ENCODE results near the gene MUSTN1.

Gene MUSTN1

DNA sequence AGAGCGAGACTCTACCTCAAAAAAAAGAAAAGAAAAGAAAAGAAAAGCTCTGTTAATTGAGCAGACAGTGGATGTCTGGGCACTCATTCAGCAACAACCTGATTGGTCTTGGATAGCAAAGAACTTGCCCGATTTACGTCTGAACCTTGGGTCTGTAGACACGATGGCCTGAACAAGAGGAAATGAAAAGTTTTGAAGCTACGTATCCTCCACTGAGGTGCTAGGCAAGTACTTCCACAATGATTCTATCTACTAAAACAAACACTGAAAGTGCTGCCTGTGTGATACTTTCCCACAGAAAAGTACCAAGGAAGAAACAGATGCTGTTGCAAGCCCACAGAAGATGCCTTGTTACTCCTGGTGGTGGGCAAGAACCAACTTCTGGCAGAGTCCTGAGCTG, 21.8 kb upstream of the MUSTN1 start:
- Histone ChIP-seq H3K4me3 (ENCODE audit: insufficient read depth, low read depth, low read length) (no peak overlapping the region), H3K4me1 (ENCODE audit: control insufficient read depth, insufficient read depth, low read length) (peaks cover 5% of the 10 kb centered on the region), H3K9me3 (ENCODE audit: control insufficient read depth, low read length) (no peaks in the 10 kb centered on the region), H3K27ac (ENCODE audit: insufficient read depth, low read depth, low read length, poor library complexity, severe bottlenecking) (no peak overlapping the region), H3K36me3 (ENCODE audit: control insufficient read depth, insufficient read depth, low read length) (no peaks in the 10 kb centered on the region), H3K27me3 (ENCODE audit: control insufficient read depth, insufficient read depth, low read length, poor library complexity, severe bottlenecking) (no peaks in the 10 kb centered on the region)
- 91 to 94% methylated on average over 5 of the region's 5 CpGs for WGBS, 2 experiments

DNA sequence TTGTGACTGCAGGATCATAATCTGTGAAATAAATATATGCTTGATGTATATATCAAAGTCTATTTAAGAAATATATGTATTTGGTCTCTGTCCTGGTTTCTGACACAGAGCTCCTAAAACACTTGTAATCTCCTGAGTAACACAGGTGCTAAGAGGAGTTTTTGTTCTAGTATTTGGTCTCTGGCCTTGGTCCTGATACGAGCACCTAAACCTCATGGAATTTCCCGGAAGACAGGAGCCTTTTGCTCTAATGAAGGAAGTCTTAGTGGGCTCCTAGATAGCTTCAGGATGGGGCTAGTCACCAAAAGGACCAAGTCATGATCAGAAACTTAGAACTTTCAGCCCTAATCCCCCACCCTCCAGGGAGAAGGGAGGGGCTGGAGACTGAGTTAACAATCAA, 19.2 kb upstream of the MUSTN1 start:
- Histone ChIP-seq H3K9me3 (ENCODE audit: control insufficient read depth, low read length) (no peaks in the 10 kb centered on the region), H3K27me3 (ENCODE audit: control insufficient read depth, insufficient read depth, low read length, poor library complexity, severe bottlenecking) (no peaks in the 10 kb centered on the region), H3K27ac (ENCODE audit: insufficient read depth, low read depth, low read length, poor library complexity, severe bottlenecking) (no peak overlapping the region), H3K4me3 (ENCODE audit: insufficient read depth, low read depth, low read length) (no peak overlapping the region), H3K4me1 (ENCODE audit: control insufficient read depth, insufficient read depth, low read length) (no peaks in the 10 kb centered on the region), H3K36me3 (ENCODE audit: control insufficient read depth, insufficient read depth, low read length) (peaks cover 5% of the 10 kb centered on the region)
- 92 to 100% methylated on average over 2 of the region's 2 CpGs for WGBS, 2 experiments

DNA sequence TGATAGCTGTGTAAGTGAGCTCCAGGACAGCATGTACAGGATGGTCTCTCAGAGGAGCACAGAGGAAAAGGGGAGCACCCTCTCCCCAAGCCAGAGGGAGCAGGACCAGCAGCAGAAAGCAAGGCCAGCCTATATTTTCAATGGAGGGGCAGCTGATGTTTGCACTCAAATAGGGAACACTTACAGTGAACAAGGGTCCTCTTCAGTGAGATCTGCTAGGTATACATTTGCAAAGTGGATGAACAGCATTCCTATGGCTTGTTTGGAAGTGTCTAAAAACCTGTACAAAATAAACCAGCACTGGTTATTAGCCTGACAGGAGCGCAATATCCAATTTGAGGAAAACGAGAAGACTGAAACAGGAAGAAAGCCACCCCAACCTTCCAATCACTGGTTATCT, 17.6 kb upstream of the MUSTN1 start:
- H3K27me3 ChIP-seq (ENCODE audit: control insufficient read depth, insufficient read depth, low read length, poor library complexity, severe bottlenecking), result no peaks in the 10 kb centered on the region
- 96% methylated on average over 2 of the region's 2 CpGs for WGBS, 2 experiments

DNA sequence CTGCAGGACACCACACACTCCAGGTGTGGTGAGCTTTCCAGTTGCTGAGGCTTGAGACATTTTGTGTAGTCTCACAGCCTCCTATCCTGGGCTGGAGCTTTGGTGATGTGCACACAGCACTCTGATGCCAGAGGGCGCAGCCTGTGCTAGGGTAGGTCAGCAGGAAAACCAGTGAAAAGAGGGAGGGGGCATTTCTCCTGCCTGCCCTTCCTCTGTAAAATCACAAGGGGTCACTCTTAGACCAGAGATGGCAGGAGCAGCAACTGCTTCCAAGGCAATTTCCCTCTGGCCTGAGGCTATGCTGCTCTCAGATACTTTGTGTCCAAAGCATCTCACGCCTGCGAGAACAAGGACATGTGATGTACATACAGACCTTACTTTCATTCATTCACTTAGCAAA, 16.5 kb upstream of the MUSTN1 start:
- Histone ChIP-seq H3K9me3 (ENCODE audit: control insufficient read depth, low read length) (no peaks in the 10 kb centered on the region), H3K4me1 (ENCODE audit: control insufficient read depth, insufficient read depth, low read length) (no peaks in the 10 kb centered on the region), H3K36me3 (ENCODE audit: control insufficient read depth, insufficient read depth, low read length) (peaks cover 19% of the 10 kb centered on the region), H3K27me3 (ENCODE audit: control insufficient read depth, insufficient read depth, low read length, poor library complexity, severe bottlenecking) (no peaks in the 10 kb centered on the region), H3K4me3 (ENCODE audit: insufficient read depth, low read depth, low read length) (no peak overlapping the region), H3K27ac (ENCODE audit: insufficient read depth, low read depth, low read length, poor library complexity, severe bottlenecking) (no peak overlapping the region)
- 70 to 71% methylated on average over 3 of the region's 3 CpGs for WGBS, 2 experiments

More for the DNA sequence above, 17.6 kb upstream of the MUSTN1 start:
- no peaks in the 10 kb centered on the region for H3K4me1 ChIP-seq (ENCODE audit: control insufficient read depth, insufficient read depth, low read length)
- H3K36me3 ChIP-seq (ENCODE audit: control insufficient read depth, insufficient read depth, low read length), result peaks cover 19% of the 10 kb centered on the region
- no peaks in the 10 kb centered on the region for H3K9me3 ChIP-seq (ENCODE audit: control insufficient read depth, low read length)
- no peak overlapping the region for H3K27ac ChIP-seq (ENCODE audit: insufficient read depth, low read depth, low read length, poor library complexity, severe bottlenecking)
- no peak overlapping the region for H3K4me3 ChIP-seq (ENCODE audit: insufficient read depth, low read depth, low read length)

DNA sequence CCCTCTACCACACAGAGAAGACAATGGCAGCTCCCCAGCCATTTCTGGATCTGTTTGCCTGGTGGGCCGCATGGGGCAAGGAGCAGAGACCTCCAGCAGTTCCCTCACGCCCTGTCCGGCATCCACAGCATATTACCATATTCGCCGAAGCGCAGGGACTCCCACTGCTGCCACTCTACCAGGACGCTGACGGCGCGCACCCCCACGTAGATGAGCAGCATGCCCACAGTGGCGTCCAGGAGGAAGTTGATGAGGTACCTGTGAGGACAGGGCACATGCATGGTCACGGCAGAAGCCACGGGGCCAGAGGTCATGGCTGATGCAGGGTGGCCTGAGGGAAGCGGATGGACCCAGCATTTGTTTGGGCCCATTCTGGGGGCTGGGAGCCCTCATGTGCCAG, 14.8 kb upstream of the MUSTN1 start:
- Histone ChIP-seq H3K9me3 (ENCODE audit: control insufficient read depth, low read length) (no peaks in the 10 kb centered on the region), H3K4me3 (ENCODE audit: insufficient read depth, low read depth, low read length) (no peak overlapping the region), H3K27me3 (ENCODE audit: control insufficient read depth, insufficient read depth, low read length, poor library complexity, severe bottlenecking) (no peaks in the 10 kb centered on the region), H3K36me3 (ENCODE audit: control insufficient read depth, insufficient read depth, low read length) (peaks cover 19% of the 10 kb centered on the region), H3K27ac (ENCODE audit: insufficient read depth, low read depth, low read length, poor library complexity, severe bottlenecking) (no peak overlapping the region), H3K4me1 (ENCODE audit: control insufficient read depth, insufficient read depth, low read length) (no peaks in the 10 kb centered on the region)
- WGBS, 2 experiments, result 97 to 98% methylated on average over 15 of the region's 15 CpGs

DNA sequence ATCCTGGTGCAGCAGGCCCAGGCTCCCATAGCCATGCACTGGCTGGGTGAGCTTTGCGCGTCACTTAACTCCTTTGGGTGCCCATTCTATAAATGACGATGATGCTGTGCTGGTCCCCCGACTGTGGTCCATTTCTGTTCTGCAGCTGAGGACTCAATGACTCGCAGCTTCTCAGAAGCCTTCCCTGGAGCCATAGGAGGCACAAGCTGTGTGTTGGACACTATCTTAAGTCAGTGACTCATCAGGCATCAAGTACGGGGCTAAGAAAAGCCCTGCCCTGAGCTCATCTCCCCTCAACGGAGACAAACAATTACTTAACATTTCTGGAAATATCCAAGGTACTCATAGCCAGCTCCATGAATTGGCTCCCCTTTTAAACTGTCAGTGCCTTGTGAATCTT, 13.8 kb upstream of the MUSTN1 start:
- WGBS, 2 experiments, result 80 to 82% methylated on average over 7 of the region's 7 CpGs
- Histone ChIP-seq H3K4me3 (ENCODE audit: insufficient read depth, low read depth, low read length) (no peak overlapping the region), H3K27me3 (ENCODE audit: control insufficient read depth, insufficient read depth, low read length, poor library complexity, severe bottlenecking) (no peaks in the 10 kb centered on the region), H3K27ac (ENCODE audit: insufficient read depth, low read depth, low read length, poor library complexity, severe bottlenecking) (no peak overlapping the region), H3K9me3 (ENCODE audit: control insufficient read depth, low read length) (no peaks in the 10 kb centered on the region), H3K4me1 (ENCODE audit: control insufficient read depth, insufficient read depth, low read length) (peaks cover 4% of the 10 kb centered on the region), H3K36me3 (ENCODE audit: control insufficient read depth, insufficient read depth, low read length) (peaks cover 19% of the 10 kb centered on the region)

DNA sequence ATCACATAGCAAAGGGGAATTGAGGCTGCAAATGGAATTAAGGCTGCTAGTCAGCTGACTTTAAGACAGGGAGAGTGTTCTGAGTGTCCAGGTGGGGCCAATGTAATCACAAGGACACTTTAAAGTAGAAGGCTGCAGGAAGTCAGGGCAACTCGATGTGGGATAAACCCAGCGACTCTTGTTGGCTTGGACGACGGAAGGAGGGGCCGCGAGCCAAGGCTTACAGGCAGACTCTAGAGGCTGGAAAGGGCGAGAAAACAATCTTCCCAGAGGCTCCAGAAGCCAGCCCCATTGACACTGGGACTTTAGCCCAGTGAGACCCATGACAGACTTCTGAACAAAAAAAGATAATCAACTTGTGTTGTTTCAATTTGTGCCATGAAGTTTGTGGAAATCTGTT, 12.9 kb upstream of the MUSTN1 start:
- peaks cover 9% of the 10 kb centered on the region for H3K4me1 ChIP-seq (ENCODE audit: control insufficient read depth, insufficient read depth, low read length)
- H3K27ac ChIP-seq (ENCODE audit: insufficient read depth, low read depth, low read length, poor library complexity, severe bottlenecking), result no peak overlapping the region
- H3K36me3 ChIP-seq (ENCODE audit: control insufficient read depth, insufficient read depth, low read length), result peaks cover 19% of the 10 kb centered on the region
- WGBS, 2 experiments, result 95 to 97% methylated on average over 7 of the region's 7 CpGs
- no peak overlapping the region for H3K4me3 ChIP-seq (ENCODE audit: insufficient read depth, low read depth, low read length)
- no peaks in the 10 kb centered on the region for H3K9me3 ChIP-seq (ENCODE audit: control insufficient read depth, low read length)
- H3K27me3 ChIP-seq (ENCODE audit: control insufficient read depth, insufficient read depth, low read length, poor library complexity, severe bottlenecking), result no peaks in the 10 kb centered on the region

DNA sequence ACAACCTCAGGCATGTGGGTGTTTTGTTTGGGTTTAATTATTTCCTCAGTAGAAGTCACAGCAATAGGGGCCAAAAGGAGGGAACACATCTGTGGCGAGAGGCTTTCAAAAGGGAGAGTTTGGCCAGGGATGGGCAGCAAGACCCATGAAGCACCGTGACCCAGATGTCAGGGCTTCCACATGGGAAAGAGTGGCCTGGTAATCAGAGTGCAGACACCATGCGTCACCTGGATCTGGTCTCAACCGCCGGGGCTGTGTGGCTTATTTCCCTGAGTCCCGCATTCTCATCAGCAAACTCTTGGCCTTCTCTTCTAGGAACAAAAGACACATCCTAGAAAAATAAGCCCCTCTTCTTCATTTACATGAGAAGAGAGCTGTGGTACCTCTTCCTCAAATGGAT, 12.4 kb upstream of the MUSTN1 start:
- Histone ChIP-seq H3K27me3 (ENCODE audit: control insufficient read depth, insufficient read depth, low read length, poor library complexity, severe bottlenecking) (no peaks in the 10 kb centered on the region), H3K4me3 (ENCODE audit: insufficient read depth, low read depth, low read length) (no peak overlapping the region), H3K36me3 (ENCODE audit: control insufficient read depth, insufficient read depth, low read length) (peaks cover 19% of the 10 kb centered on the region), H3K4me1 (ENCODE audit: control insufficient read depth, insufficient read depth, low read length) (peaks cover 9% of the 10 kb centered on the region), H3K27ac (ENCODE audit: insufficient read depth, low read depth, low read length, poor library complexity, severe bottlenecking) (no peak overlapping the region), H3K9me3 (ENCODE audit: control insufficient read depth, low read length) (no peaks in the 10 kb centered on the region)
- 90 to 91% methylated on average over 6 of the region's 6 CpGs for WGBS, 2 experiments

DNA sequence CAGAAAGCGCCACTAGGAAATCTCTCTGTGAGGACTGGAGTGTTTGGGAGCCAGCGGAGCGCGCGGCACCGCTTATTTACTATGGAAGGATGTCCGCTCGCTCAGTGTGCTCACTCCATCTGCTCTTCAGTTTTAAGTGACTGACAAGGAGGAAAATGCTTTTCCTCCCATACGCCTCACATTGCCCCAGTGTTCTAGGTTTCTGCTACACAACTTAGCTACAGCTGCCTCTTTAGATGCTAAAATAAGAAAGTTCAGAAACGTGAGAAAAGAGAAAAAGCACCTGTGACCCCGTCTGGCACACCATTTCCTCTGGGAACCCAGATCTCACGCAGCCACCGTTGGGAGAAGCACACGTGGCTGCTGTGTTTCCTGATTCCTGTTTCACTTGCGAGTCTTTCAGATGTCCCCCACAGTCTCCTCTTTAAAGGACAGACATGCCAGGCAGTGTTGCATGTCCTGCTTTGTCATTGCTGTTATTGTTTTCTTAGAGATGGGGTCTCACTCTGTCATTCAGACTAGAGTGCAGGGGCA, 11.7 kb upstream of the MUSTN1 start:
- Histone ChIP-seq H3K36me3 (ENCODE audit: control insufficient read depth, insufficient read depth, low read length) (peaks cover 19% of the 10 kb centered on the region), H3K27ac (ENCODE audit: insufficient read depth, low read depth, low read length, poor library complexity, severe bottlenecking) (no peak overlapping the region), H3K4me3 (ENCODE audit: insufficient read depth, low read depth, low read length) (no peak overlapping the region), H3K27me3 (ENCODE audit: control insufficient read depth, insufficient read depth, low read length, poor library complexity, severe bottlenecking) (no peaks in the 10 kb centered on the region), H3K4me1 (ENCODE audit: control insufficient read depth, insufficient read depth, low read length) (peaks cover 12% of the 10 kb centered on the region), H3K9me3 (ENCODE audit: control insufficient read depth, low read length) (no peaks in the 10 kb centered on the region)
- WGBS, 2 experiments, result 91% methylated on average over 15 of the region's 15 CpGs

DNA sequence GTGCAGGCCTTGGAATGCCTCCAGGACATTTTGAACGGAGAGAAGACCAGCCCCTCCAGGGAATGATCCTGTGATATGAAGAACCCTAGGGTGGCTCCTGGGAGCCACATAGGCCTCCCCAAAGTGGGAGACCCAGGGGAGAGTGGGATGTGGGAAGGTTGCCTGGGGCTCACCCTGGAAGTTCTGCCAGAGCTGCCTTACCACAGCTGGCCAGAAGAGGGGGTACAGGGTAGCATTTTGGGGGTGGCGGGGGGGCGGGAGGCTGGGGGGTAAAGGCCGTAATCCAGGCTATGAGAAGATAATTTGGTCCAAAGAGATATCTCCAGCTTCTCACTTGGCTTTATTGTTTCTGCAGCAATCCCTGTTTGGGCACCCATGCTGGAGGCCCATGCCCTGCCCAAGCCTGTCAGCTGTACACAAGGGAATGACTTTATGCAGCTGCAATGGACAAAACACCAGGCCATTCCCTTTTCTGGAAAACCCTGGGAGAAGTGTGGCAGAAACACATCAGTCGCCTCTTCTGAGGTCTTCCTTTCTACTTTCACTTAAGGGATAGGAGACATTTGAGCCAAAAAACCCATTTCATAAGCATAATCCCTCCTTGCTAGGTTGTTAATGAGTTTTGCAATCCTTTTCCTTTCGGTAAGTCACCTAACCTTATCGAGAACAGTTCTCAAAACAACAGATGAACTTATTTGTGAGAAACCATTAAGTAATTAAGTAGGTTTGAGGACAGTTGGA, 11.0 kb upstream of the MUSTN1 start:
- Histone ChIP-seq H3K27ac (ENCODE audit: insufficient read depth, low read depth, low read length, poor library complexity, severe bottlenecking) (no peak overlapping the region), H3K9me3 (ENCODE audit: control insufficient read depth, low read length) (no peaks in the 10 kb centered on the region), H3K4me1 (ENCODE audit: control insufficient read depth, insufficient read depth, low read length) (peaks cover 13% of the 10 kb centered on the region), H3K4me3 (ENCODE audit: insufficient read depth, low read depth, low read length) (no peak overlapping the region), H3K36me3 (ENCODE audit: control insufficient read depth, insufficient read depth, low read length) (peaks cover 19% of the 10 kb centered on the region), H3K27me3 (ENCODE audit: control insufficient read depth, insufficient read depth, low read length, poor library complexity, severe bottlenecking) (no peaks in the 10 kb centered on the region)
- WGBS, 2 experiments, result 93 to 94% methylated on average over 7 of the region's 7 CpGs

All from ectodermal cell (in vitro differentiated cells).